GM23338 (cell line): ENCODE measurements around the gene ALOX15. TPM values are rescaled to one million over a fixed set of nuclear protein-coding genes. Genes with fewer than 3 reads are reported as not detected.

Source experiments
- ATAC-seq: fragments of 200-7000 bp; cut with Tn5 transposase; 3 replicates; pipeline ENCODE4 v1.9.1; 2020
- DNase-seq: peaks from one replicate; pipeline ENCODE4 v3.0.0-alpha.2; 2015; ENCODE audit warnings: low spot score
- H2AFZ ChIP-seq: fragments of 200-600 bp; sonication (generic); 2 replicates; pipeline ENCODE4 v1.8.0; 2016; ENCODE audit warnings: antibody characterized with exemption, mild to moderate bottlenecking, moderate library complexity
- H3F3A ChIP-seq: fragments of 200-600 bp; sonication (generic); replicated peaks from 2 replicates; pipeline ENCODE4 v1.8.0; 2017; ENCODE audit warnings: antibody characterized with exemption, mixed run types, low read depth
- H3K27ac ChIP-seq: fragments of 200-600 bp; sonication (generic); 2 replicates; pipeline ENCODE4 v1.6.1; 2016; ENCODE audit warnings: low read depth
- H3K27me3 ChIP-seq: fragments of 200-600 bp; sonication (generic); 2 replicates; pipeline ENCODE4 v1.8.0; 2016; ENCODE audit warnings: mild to moderate bottlenecking, mixed run types, moderate library complexity; ENCODE audit not compliant: insufficient read depth
- H3K36me3 ChIP-seq: fragments of 200-600 bp; sonication (generic); 2 replicates; pipeline ENCODE4 v1.8.0; 2016; ENCODE audit warnings: mild to moderate bottlenecking; ENCODE audit not compliant: insufficient read depth
- H3K4me1 ChIP-seq: fragments of 200-600 bp; sonication (generic); 2 replicates; pipeline ENCODE4 v1.8.0; 2016; ENCODE audit warnings: mild to moderate bottlenecking, moderate library complexity; ENCODE audit not compliant: insufficient read depth
- H3K4me2 ChIP-seq: fragments of 200-600 bp; sonication (generic); 2 replicates; pipeline ENCODE4 v1.7.1; 2017; ENCODE audit warnings: mixed run types
- H3K4me3 ChIP-seq: fragments of 200-600 bp; sonication (generic); 2 replicates; pipeline ENCODE4 v1.6.1; 2016; ENCODE audit warnings: mixed run types
- H3K79me2 ChIP-seq: fragments of 200-600 bp; sonication (generic); replicated peaks from 2 replicates; pipeline ENCODE4 v1.8.0; 2017; ENCODE audit warnings: mild to moderate bottlenecking; ENCODE audit not compliant: insufficient read depth
- H3K9me2 ChIP-seq: fragments of 200-600 bp; sonication (generic); 2 replicates; pipeline ENCODE4 v1.8.0; 2017; ENCODE audit not compliant: insufficient read depth
- H4K20me1 ChIP-seq: fragments of 200-600 bp; sonication (generic); replicated peaks from 2 replicates; pipeline ENCODE4 v1.8.0; 2017; ENCODE audit warnings: mild to moderate bottlenecking; ENCODE audit not compliant: insufficient read depth
- H3K27ac Mint-ChIP-seq: 2 replicates; pipeline ENCODE4 v1.8.0; 2020; ENCODE audit warnings: inconsistent platforms, mild to moderate bottlenecking, moderate library complexity, mixed read lengths
- H3K27me3 Mint-ChIP-seq: 3 replicates; pipeline ENCODE4 v1.8.0; 2022; ENCODE audit warnings: low read depth, mild to moderate bottlenecking, moderate library complexity, mixed read lengths, inconsistent platforms; ENCODE audit not compliant: insufficient read depth, poor library complexity
- H3K36me3 Mint-ChIP-seq: 3 replicates; pipeline ENCODE4 v1.8.0; 2021; ENCODE audit warnings: low read depth, mild to moderate bottlenecking, inconsistent platforms, moderate library complexity, mixed read lengths
- H3K4me1 Mint-ChIP-seq: 3 replicates; pipeline ENCODE4 v1.8.0; 2020; ENCODE audit warnings: mild to moderate bottlenecking, inconsistent platforms, mixed read lengths
- H3K4me3 Mint-ChIP-seq: 3 replicates; pipeline ENCODE4 v1.8.0; 2021; ENCODE audit warnings: moderate library complexity, mild to moderate bottlenecking, inconsistent platforms, mixed read lengths
- H3K9me3 Mint-ChIP-seq: 3 replicates; pipeline ENCODE4 v1.8.0; 2020; ENCODE audit warnings: moderate library complexity, mild to moderate bottlenecking, inconsistent platforms, mixed read lengths
- CREB1 ChIP-seq: fragments of 250-450 bp; sonication (Bioruptor Pico); IDR thresholded peaks from 2 replicates; pipeline ENCODE4 v1.5.0; 2020; ENCODE audit warnings: low read depth, mild to moderate bottlenecking, moderate library complexity
- EZH2 ChIP-seq: fragments of 200-600 bp; sonication (generic); IDR thresholded peaks from one replicate; pipeline ENCODE4 v1.8.0; 2017; ENCODE audit warnings: antibody characterized with exemption, mild to moderate bottlenecking, low read depth; ENCODE audit not compliant: unreplicated experiment
- JUNB ChIP-seq: IDR thresholded peaks from one replicate; pipeline ENCODE4 v1.6.1; 2016; ENCODE audit warnings: antibody characterized with exemption; ENCODE audit not compliant: unreplicated experiment
- NANOG ChIP-seq: IDR thresholded peaks from 2 replicates; pipeline ENCODE4 v1.6.1; 2016; ENCODE audit warnings: antibody characterized with exemption, borderline replicate concordance
- STAT1 ChIP-seq: IDR thresholded peaks from one replicate; pipeline ENCODE4 v1.6.1; 2016; ENCODE audit warnings: antibody characterized with exemption; ENCODE audit not compliant: unreplicated experiment
- polyA plus RNA-seq: library from polyadenylated mRNA; unstranded; fragments of >200 nt; fragmentation: Nextera tagmentation; extraction: Ambion mirVana; gene quantifications from 2 replicates; pipeline ENCODE4 v1.2.1, GENCODE V29; 2016
- total RNA-seq: library from RNA; depleted of rRNA; stranded (reverse); fragments of >200 nt; shearing (Covaris generic); gene quantifications from 2 replicates; pipeline ENCODE4 v1.2.3, GENCODE V29; 2014
- TF ChIP-seq, protein P1 (sequence below): IDR thresholded peaks from 2 replicates; pipeline ENCODE4 v1.6.1; 2016; ENCODE audit warnings: antibody characterized with exemption
- TF ChIP-seq, protein P2 (sequence below): fragments of 250-450 bp; sonication (Bioruptor Pico); IDR thresholded peaks from 2 replicates; pipeline ENCODE4 v1.5.0; 2020; ENCODE audit warnings: mild to moderate bottlenecking, moderate library complexity
- TF ChIP-seq, protein P3 (sequence below): IDR thresholded peaks from one replicate; pipeline ENCODE4 v1.6.1; 2018; ENCODE audit warnings: antibody characterized with exemption; ENCODE audit not compliant: unreplicated experiment

The ALOX15 gene
- total and polyA plus RNA-seq, 2 experiments from 2014 or later = 1.2 to 1.4 TPM

DNA sequence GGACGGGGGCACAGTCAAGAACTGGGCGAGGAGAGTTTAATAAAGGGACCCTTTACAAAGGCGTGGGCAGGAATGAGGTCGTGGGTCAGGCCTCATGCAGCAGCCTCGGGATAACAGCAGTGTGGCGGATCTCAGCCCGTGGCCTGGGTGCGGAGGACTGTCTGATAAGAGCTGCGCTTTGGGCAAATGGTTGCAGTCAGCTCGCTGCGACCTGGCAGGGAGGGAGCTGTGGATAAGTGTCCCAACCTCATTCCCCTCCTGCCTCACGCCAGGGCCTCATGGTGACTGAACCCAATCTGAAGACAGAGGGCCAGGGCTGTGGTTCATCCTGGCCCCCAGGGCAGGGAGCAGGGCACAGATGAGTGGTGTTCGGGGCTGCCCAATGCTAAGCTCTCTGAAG lies 43.5 kb downstream of the ALOX15 start:
- peaks cover 39% of the 10 kb centered on the region for H3K4me1 Mint-ChIP-seq
- no peak overlapping the region; the same call in 2 of the 3 replicates for H3K4me3 Mint-ChIP-seq
- no peaks in the 10 kb centered on the region for H3K36me3 Mint-ChIP-seq
- Histone ChIP-seq H3K9me2 (no peaks in the 10 kb centered on the region), H3K4me2 (no peak overlapping the region), H2AFZ (no peak overlapping the region), H4K20me1 (no peaks in the 10 kb centered on the region), H3K4me1 (peaks cover 28% of the 10 kb centered on the region), H3K27me3 (no peaks in the 10 kb centered on the region), H3F3A (0 out of 2 replicates have a peak, but pooled peaks cover 9% of the 10 kb centered on the region), H3K79me2 (no peaks in the 10 kb centered on the region), H3K27ac (0 out of 2 replicates have a peak overlapping the region, but pooled peaks have one; percentile 14), H3K36me3 (no peaks in the 10 kb centered on the region), H3K4me3 (no peak overlapping the region)
- TF ChIP-seq JUNB = no peak
- no peak for TF ChIP-seq CREB1
- TF ChIP-seq NANOG = no peak
- TF ChIP-seq, protein P1, sequence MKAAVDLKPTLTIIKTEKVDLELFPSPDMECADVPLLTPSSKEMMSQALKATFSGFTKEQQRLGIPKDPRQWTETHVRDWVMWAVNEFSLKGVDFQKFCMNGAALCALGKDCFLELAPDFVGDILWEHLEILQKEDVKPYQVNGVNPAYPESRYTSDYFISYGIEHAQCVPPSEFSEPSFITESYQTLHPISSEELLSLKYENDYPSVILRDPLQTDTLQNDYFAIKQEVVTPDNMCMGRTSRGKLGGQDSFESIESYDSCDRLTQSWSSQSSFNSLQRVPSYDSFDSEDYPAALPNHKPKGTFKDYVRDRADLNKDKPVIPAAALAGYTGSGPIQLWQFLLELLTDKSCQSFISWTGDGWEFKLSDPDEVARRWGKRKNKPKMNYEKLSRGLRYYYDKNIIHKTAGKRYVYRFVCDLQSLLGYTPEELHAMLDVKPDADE = no peak
- TF ChIP-seq, protein P2, sequence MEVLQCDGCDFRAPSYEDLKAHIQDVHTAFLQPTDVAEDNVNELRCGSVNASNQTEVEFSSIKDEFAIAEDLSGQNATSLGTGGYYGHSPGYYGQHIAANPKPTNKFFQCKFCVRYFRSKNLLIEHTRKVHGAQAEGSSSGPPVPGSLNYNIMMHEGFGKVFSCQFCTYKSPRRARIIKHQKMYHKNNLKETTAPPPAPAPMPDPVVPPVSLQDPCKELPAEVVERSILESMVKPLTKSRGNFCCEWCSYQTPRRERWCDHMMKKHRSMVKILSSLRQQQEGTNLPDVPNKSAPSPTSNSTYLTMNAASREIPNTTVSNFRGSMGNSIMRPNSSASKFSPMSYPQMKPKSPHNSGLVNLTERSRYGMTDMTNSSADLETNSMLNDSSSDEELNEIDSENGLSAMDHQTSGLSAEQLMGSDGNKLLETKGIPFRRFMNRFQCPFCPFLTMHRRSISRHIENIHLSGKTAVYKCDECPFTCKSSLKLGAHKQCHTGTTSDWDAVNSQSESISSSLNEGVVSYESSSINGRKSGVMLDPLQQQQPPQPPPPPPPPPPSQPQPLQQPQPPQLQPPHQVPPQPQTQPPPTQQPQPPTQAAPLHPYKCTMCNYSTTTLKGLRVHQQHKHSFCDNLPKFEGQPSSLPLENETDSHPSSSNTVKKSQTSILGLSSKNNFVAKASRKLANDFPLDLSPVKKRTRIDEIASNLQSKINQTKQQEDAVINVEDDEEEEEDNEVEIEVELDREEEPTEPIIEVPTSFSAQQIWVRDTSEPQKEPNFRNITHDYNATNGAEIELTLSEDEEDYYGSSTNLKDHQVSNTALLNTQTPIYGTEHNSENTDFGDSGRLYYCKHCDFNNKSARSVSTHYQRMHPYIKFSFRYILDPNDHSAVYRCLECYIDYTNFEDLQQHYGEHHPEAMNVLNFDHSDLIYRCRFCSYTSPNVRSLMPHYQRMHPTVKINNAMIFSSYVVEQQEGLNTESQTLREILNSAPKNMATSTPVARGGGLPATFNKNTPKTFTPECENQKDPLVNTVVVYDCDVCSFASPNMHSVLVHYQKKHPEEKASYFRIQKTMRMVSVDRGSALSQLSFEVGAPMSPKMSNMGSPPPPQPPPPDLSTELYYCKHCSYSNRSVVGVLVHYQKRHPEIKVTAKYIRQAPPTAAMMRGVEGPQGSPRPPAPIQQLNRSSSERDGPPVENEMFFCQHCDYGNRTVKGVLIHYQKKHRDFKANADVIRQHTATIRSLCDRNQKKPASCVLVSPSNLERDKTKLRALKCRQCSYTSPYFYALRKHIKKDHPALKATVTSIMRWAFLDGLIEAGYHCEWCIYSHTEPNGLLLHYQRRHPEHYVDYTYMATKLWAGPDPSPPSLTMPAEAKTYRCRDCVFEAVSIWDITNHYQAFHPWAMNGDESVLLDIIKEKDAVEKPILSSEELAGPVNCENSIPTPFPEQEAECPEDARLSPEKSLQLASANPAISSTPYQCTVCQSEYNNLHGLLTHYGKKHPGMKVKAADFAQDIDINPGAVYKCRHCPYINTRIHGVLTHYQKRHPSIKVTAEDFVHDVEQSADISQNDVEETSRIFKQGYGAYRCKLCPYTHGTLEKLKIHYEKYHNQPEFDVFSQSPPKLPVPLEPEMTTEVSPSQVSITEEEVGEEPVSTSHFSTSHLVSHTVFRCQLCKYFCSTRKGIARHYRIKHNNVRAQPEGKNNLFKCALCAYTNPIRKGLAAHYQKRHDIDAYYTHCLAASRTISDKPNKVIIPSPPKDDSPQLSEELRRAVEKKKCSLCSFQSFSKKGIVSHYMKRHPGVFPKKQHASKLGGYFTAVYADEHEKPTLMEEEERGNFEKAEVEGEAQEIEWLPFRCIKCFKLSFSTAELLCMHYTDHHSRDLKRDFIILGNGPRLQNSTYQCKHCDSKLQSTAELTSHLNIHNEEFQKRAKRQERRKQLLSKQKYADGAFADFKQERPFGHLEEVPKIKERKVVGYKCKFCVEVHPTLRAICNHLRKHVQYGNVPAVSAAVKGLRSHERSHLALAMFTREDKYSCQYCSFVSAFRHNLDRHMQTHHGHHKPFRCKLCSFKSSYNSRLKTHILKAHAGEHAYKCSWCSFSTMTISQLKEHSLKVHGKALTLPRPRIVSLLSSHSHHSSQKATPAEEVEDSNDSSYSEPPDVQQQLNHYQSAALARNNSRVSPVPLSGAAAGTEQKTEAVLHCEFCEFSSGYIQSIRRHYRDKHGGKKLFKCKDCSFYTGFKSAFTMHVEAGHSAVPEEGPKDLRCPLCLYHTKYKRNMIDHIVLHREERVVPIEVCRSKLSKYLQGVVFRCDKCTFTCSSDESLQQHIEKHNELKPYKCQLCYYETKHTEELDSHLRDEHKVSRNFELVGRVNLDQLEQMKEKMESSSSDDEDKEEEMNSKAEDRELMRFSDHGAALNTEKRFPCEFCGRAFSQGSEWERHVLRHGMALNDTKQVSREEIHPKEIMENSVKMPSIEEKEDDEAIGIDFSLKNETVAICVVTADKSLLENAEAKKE (CRISPR knock-in tag) = no peak
- no peak for TF ChIP-seq STAT1
- TF ChIP-seq EZH2 = no peak
- TF ChIP-seq, protein P3, sequence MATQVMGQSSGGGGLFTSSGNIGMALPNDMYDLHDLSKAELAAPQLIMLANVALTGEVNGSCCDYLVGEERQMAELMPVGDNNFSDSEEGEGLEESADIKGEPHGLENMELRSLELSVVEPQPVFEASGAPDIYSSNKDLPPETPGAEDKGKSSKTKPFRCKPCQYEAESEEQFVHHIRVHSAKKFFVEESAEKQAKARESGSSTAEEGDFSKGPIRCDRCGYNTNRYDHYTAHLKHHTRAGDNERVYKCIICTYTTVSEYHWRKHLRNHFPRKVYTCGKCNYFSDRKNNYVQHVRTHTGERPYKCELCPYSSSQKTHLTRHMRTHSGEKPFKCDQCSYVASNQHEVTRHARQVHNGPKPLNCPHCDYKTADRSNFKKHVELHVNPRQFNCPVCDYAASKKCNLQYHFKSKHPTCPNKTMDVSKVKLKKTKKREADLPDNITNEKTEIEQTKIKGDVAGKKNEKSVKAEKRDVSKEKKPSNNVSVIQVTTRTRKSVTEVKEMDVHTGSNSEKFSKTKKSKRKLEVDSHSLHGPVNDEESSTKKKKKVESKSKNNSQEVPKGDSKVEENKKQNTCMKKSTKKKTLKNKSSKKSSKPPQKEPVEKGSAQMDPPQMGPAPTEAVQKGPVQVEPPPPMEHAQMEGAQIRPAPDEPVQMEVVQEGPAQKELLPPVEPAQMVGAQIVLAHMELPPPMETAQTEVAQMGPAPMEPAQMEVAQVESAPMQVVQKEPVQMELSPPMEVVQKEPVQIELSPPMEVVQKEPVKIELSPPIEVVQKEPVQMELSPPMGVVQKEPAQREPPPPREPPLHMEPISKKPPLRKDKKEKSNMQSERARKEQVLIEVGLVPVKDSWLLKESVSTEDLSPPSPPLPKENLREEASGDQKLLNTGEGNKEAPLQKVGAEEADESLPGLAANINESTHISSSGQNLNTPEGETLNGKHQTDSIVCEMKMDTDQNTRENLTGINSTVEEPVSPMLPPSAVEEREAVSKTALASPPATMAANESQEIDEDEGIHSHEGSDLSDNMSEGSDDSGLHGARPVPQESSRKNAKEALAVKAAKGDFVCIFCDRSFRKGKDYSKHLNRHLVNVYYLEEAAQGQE = no peak
- ATAC-seq (no peak), DNase-seq (no peak)
- peaks cover 17% of the 10 kb centered on the region for H3K27me3 Mint-ChIP-seq
- peak overlapping the region; percentile 55; the same call in 1 of the 2 replicates for H3K27ac Mint-ChIP-seq
- H3K9me3 Mint-ChIP-seq = no peaks in the 10 kb centered on the region
